HEK293 (cell line): ENCODE data around the gene PKMYT1.

Experiments
- GLIS1 ChIP-seq: fragments of 450-650 bp; formaldehyde crosslinking; IDR thresholded peaks from 2 replicates; pipeline ENCODE4 v1.5.1; 2016; ENCODE audit warnings: missing biosample characterization, missing genetic modification characterization
- GLIS2 ChIP-seq: fragments of 450-650 bp; formaldehyde crosslinking; IDR thresholded peaks from 2 replicates; pipeline ENCODE4 v1.5.1; 2016; ENCODE audit warnings: missing biosample characterization, missing genetic modification characterization
- KLF9 ChIP-seq: fragments of 450-650 bp; formaldehyde crosslinking; IDR thresholded peaks from 2 replicates; pipeline ENCODE4 v1.5.1; 2016; ENCODE audit warnings: missing biosample characterization, missing genetic modification characterization, low read depth
- SP2 ChIP-seq: fragments of 450-650 bp; formaldehyde crosslinking; IDR thresholded peaks from 2 replicates; pipeline ENCODE4 v1.5.1; 2016; ENCODE audit warnings: missing biosample characterization, missing genetic modification characterization
- ZBTB7A ChIP-seq: fragments of 450-650 bp; formaldehyde crosslinking; IDR thresholded peaks from 2 replicates; pipeline ENCODE4 v1.5.1; 2016; ENCODE audit warnings: low read depth, missing biosample characterization, missing genetic modification characterization
- ZNF114 ChIP-seq: fragments of 450-650 bp; formaldehyde crosslinking; IDR thresholded peaks from 2 replicates; pipeline ENCODE4 v1.5.0; 2017; ENCODE audit warnings: missing biosample characterization, missing genetic modification characterization
- ZNF155 ChIP-seq: fragments of 450-650 bp; formaldehyde crosslinking; IDR thresholded peaks from 2 replicates; pipeline ENCODE4 v1.5.1; 2016; ENCODE audit warnings: missing biosample characterization, missing genetic modification characterization
- ZNF202 ChIP-seq: fragments of 450-650 bp; formaldehyde crosslinking; IDR thresholded peaks from 2 replicates; pipeline ENCODE4 v1.5.1; 2016; ENCODE audit warnings: missing biosample characterization, missing genetic modification characterization, borderline replicate concordance
- ZNF274 ChIP-seq, 2 experiments: fragments of 200-500 bp in 1 of 2; fragments of 450-650 bp in 1 of 2; sonication (Bioruptor generic) in 1 of 2; formaldehyde crosslinking in 1 of 2; IDR thresholded peaks; 2 replicates each; pipeline versions ENCODE4 v1.5.1 to v1.6.1; 2014 to 2016; ENCODE audit warnings: borderline replicate concordance in 1 of 2, inconsistent platforms in 1 of 2, low read length in 1 of 2, missing biosample characterization in 1 of 2, missing genetic modification characterization in 1 of 2
- ZNF341 ChIP-seq: fragments of 450-650 bp; formaldehyde crosslinking; IDR thresholded peaks from 2 replicates; pipeline ENCODE4; 2016; ENCODE audit warnings: low read depth, missing biosample characterization, missing genetic modification characterization
- ZNF366 ChIP-seq: fragments of 450-650 bp; formaldehyde crosslinking; conservative IDR thresholded peaks from 2 replicates; pipeline ENCODE4 v1.5.1; 2016; ENCODE audit warnings: missing biosample characterization, missing genetic modification characterization
- ZNF433 ChIP-seq: fragments of 450-650 bp; formaldehyde crosslinking; IDR thresholded peaks from 2 replicates; pipeline ENCODE4 v1.5.1; 2016; ENCODE audit warnings: missing biosample characterization, missing genetic modification characterization, low read depth
- ZNF48 ChIP-seq: fragments of 450-650 bp; formaldehyde crosslinking; IDR thresholded peaks from 2 replicates; pipeline ENCODE4 v1.5.1; 2016; ENCODE audit warnings: missing biosample characterization, missing genetic modification characterization
- ZNF548 ChIP-seq: fragments of 450-650 bp; formaldehyde crosslinking; IDR thresholded peaks from 2 replicates; pipeline ENCODE4 v1.5.1; 2016; ENCODE audit warnings: missing biosample characterization, missing genetic modification characterization
- ZNF555 ChIP-seq: fragments of 450-650 bp; formaldehyde crosslinking; conservative IDR thresholded peaks from 2 replicates; pipeline ENCODE4 v1.5.1; 2017; ENCODE audit warnings: missing biosample characterization, mild to moderate bottlenecking, missing genetic modification characterization, inconsistent platforms
- ZNF629 ChIP-seq: fragments of 450-650 bp; formaldehyde crosslinking; IDR thresholded peaks from 2 replicates; pipeline ENCODE4 v1.5.1; 2017; ENCODE audit warnings: missing biosample characterization, missing genetic modification characterization
- ZNF670 ChIP-seq: fragments of 450-650 bp; formaldehyde crosslinking; IDR thresholded peaks from 2 replicates; pipeline ENCODE4 v1.5.1; 2016; ENCODE audit warnings: missing biosample characterization, missing genetic modification characterization, low read depth
- ZNF677 ChIP-seq: fragments of 450-650 bp; IDR thresholded peaks from 2 replicates; pipeline ENCODE4 v1.5.0; 2018; ENCODE audit warnings: missing biosample characterization, mild to moderate bottlenecking, missing genetic modification characterization, moderate library complexity
- ZNF776 ChIP-seq: fragments of 450-650 bp; formaldehyde crosslinking; IDR thresholded peaks from 2 replicates; pipeline ENCODE4 v1.5.0; 2017; ENCODE audit warnings: missing biosample characterization, missing genetic modification characterization, borderline replicate concordance
- TF ChIP-seq, protein P1 (sequence below): fragments of 450-650 bp; formaldehyde crosslinking; IDR thresholded peaks from 2 replicates; pipeline ENCODE4 v1.5.1; 2016; ENCODE audit warnings: missing biosample characterization, missing genetic modification characterization, borderline replicate concordance
- TF ChIP-seq, protein P2 (sequence below): fragments of 450-650 bp; formaldehyde crosslinking; IDR thresholded peaks from 2 replicates; pipeline ENCODE4 v1.5.1; 2017; ENCODE audit warnings: missing biosample characterization, missing genetic modification characterization
- TF ChIP-seq, protein P3 (sequence below): fragments of 450-650 bp; formaldehyde crosslinking; IDR thresholded peaks from 2 replicates; pipeline ENCODE4 v1.5.1; 2016; ENCODE audit warnings: missing biosample characterization, missing genetic modification characterization
- TF ChIP-seq, protein P4 (sequence below): fragments of 450-650 bp; IDR thresholded peaks from 2 replicates; pipeline ENCODE4 v1.5.1; 2018; ENCODE audit warnings: missing biosample characterization, missing genetic modification characterization
- TF ChIP-seq, protein P5 (sequence below): fragments of 450-650 bp; formaldehyde crosslinking; optimal IDR thresholded peaks from 2 replicates; pipeline ENCODE3; 2016; ENCODE audit warnings: missing biosample characterization, mild to moderate bottlenecking, missing genetic modification characterization
- TF ChIP-seq, protein P6 (sequence below): fragments of 450-650 bp; formaldehyde crosslinking; IDR thresholded peaks from 2 replicates; pipeline ENCODE4 v1.5.1; 2016; ENCODE audit warnings: missing biosample characterization, missing genetic modification characterization
- TF ChIP-seq, protein P7 (sequence below): fragments of 450-650 bp; formaldehyde crosslinking; IDR thresholded peaks from 2 replicates; pipeline ENCODE4 v1.5.1; 2016; ENCODE audit warnings: missing biosample characterization, missing genetic modification characterization

Gene PKMYT1

DNA sequence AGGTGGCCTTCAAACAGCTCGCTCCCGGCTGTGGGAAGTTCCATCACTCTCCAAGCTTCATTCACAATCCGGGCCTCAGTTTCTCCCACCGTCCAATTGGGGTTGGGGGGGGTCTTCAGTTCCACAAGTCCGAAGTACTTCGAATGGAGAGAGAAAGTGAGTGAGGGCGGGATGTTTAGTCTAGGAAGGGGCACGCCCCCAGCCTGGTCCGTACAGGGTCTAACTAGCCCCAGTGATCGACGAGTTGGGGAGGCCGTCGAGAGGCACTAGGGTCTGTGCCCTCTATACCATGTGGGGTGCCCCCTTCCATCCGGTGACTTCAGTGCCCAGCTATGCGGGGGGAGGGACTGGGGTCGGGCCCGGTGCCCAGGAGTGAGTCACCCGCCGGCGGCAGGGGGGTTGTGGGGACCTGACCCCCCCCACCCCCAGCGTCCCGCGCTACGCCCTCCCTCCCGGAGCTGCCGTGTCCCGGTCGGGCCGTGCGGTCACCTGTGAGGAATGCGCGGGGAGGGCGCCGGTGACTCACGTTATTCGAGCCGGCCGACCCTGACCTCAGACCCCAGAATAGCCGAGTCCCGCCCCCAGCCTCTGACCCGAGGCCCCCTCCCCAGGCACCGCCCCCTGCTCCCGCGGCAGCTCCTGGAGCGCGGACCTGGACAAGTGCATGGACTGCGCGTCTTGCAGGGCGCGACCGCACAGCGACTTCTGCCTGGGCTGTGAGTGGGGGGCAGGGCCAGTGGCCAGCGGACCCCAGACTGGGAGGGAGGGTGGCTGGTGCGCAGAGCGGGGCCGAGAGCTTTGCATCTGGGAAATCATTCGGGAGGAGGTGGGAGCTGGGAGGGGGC is 40.6 kb upstream of the PKMYT1 start (continued):
- TF ChIP-seq ZNF555 (tag by site-specific recombination) (no peak), ZNF155 (tag by site-specific recombination) (no peak), ZNF48 (tag by site-specific recombination) (no peak), ZNF548 (no peak), ZNF202 (tag by site-specific recombination) (no peak), ZBTB7A (tag by site-specific recombination) (peak; percentile 96), SP2 (no peak; the same call in 1 of the 2 replicates), ZNF274 (IDR thresholded peaks at IDR 0.05; ENCODE audit: low read length) (no peak), ZNF274 (tag by site-specific recombination; IDR thresholded peaks at IDR 0.05; ENCODE audit: borderline replicate concordance) (no peak), ZNF776 (tag by site-specific recombination) (no peak), ZNF114 (no peak), ZNF341 (tag by site-specific recombination) (peak; percentile 69), GLIS2 (tag by site-specific recombination) (peak; percentile 99), ZNF629 (tag by site-specific recombination) (peak; percentile 96), ZNF670 (no peak), ZNF677 (tag by site-specific recombination) (no peak), ZNF433 (no peak), GLIS1 (tag by site-specific recombination) (peak; percentile 98), ZNF366 (peak; percentile 85), KLF9 (tag by site-specific recombination) (peak; percentile 89)
- TF ChIP-seq, protein P1, sequence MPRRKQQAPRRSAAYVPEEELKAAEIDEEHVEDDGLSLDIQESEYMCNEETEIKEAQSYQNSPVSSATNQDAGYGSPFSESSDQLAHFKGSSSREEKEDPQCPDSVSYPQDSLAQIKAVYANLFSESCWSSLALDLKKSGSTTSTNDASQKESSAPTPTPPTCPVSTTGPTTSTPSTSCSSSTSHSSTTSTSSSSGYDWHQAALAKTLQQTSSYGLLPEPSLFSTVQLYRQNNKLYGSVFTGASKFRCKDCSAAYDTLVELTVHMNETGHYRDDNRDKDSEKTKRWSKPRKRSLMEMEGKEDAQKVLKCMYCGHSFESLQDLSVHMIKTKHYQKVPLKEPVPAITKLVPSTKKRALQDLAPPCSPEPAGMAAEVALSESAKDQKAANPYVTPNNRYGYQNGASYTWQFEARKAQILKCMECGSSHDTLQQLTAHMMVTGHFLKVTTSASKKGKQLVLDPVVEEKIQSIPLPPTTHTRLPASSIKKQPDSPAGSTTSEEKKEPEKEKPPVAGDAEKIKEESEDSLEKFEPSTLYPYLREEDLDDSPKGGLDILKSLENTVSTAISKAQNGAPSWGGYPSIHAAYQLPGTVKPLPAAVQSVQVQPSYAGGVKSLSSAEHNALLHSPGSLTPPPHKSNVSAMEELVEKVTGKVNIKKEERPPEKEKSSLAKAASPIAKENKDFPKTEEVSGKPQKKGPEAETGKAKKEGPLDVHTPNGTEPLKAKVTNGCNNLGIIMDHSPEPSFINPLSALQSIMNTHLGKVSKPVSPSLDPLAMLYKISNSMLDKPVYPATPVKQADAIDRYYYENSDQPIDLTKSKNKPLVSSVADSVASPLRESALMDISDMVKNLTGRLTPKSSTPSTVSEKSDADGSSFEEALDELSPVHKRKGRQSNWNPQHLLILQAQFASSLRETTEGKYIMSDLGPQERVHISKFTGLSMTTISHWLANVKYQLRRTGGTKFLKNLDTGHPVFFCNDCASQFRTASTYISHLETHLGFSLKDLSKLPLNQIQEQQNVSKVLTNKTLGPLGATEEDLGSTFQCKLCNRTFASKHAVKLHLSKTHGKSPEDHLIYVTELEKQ (tag by site-specific recombination), result peak; percentile 36; the same call in 1 of the 2 replicates
- TF ChIP-seq, protein P2, sequence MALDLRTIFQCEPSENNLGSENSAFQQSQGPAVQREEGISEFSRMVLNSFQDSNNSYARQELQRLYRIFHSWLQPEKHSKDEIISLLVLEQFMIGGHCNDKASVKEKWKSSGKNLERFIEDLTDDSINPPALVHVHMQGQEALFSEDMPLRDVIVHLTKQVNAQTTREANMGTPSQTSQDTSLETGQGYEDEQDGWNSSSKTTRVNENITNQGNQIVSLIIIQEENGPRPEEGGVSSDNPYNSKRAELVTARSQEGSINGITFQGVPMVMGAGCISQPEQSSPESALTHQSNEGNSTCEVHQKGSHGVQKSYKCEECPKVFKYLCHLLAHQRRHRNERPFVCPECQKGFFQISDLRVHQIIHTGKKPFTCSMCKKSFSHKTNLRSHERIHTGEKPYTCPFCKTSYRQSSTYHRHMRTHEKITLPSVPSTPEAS (tag by site-specific recombination), result peak; percentile 19; the same call in 1 of the 2 replicates
- TF ChIP-seq, protein P3, sequence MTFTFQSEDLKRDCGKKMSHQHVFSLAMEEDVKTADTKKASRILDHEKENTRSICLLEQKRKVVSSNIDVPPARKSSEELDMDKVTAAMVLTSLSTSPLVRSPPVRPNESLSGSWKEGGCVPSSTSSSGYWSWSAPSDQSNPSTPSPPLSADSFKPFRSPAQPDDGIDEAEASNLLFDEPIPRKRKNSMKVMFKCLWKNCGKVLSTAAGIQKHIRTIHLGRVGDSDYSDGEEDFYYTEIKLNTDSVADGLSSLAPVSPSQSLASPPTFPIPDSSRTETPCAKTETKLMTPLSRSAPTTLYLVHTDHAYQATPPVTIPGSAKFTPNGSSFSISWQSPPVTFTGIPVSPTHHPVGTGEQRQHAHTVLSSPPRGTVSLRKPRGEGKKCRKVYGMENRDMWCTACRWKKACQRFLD (tag by site-specific recombination), result no peak
- TF ChIP-seq, protein P4, sequence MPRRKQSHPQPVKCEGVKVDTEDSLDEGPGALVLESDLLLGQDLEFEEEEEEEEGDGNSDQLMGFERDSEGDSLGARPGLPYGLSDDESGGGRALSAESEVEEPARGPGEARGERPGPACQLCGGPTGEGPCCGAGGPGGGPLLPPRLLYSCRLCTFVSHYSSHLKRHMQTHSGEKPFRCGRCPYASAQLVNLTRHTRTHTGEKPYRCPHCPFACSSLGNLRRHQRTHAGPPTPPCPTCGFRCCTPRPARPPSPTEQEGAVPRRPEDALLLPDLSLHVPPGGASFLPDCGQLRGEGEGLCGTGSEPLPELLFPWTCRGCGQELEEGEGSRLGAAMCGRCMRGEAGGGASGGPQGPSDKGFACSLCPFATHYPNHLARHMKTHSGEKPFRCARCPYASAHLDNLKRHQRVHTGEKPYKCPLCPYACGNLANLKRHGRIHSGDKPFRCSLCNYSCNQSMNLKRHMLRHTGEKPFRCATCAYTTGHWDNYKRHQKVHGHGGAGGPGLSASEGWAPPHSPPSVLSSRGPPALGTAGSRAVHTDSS, result 0 out of 2 replicates have a peak, but pooled peaks have one; percentile 14
- TF ChIP-seq, protein P5, sequence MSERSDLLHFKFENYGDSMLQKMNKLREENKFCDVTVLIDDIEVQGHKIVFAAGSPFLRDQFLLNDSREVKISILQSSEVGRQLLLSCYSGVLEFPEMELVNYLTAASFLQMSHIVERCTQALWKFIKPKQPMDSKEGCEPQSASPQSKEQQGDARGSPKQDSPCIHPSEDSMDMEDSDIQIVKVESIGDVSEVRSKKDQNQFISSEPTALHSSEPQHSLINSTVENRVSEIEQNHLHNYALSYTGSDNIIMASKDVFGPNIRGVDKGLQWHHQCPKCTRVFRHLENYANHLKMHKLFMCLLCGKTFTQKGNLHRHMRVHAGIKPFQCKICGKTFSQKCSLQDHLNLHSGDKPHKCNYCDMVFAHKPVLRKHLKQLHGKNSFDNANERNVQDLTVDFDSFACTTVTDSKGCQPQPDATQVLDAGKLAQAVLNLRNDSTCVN (tag by site-specific recombination), result peak; percentile 78
- TF ChIP-seq, protein P6, sequence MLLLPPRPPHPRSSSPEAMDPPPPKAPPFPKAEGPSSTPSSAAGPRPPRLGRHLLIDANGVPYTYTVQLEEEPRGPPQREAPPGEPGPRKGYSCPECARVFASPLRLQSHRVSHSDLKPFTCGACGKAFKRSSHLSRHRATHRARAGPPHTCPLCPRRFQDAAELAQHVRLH (tag by site-specific recombination), result no peak
- TF ChIP-seq, protein P7, sequence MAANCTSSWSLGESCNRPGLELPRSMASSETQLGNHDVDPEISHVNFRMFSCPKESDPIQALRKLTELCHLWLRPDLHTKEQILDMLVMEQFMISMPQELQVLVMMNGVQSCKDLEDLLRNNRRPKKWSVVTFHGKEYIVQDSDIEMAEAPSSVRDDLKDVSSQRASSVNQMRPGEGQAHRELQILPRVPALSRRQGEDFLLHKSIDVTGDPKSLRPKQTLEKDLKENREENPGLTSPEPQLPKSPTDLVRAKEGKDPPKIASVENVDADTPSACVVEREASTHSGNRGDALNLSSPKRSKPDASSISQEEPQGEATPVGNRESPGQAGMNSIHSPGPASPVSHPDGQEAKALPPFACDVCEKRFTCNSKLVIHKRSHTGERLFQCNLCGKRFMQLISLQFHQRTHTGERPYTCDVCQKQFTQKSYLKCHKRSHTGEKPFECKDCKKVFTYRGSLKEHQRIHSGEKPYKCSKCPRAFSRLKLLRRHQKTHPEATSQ (tag by site-specific recombination), result peak; percentile 20; the same call in 1 of the 2 replicates
